Stimulated activated CD8-positive, alpha-beta memory T cell treated with anti-CD3 and anti-CD28 coated beads, Interleukin-15, amount 100 ng/mL, for 48 hours (primary cell): ENCODE measurements around the gene SAMD10.
"Not testable (repeated sequence)": the region's sequence is repeated elsewhere in the genome, so short reads cannot be mapped to it uniquely, and the experiment has no call there.

Experiments used
- DNase-seq, 2 donors: peaks; one replicate each; pipeline ENCODE4 v3.0.0-alpha.2; 2020; ENCODE audit warnings: low read depth in 2 of 2

SAMD10 gene

GRCh38 chr20:63968928-63969760 lies 10.3 kb downstream of the SAMD10 start:
- DNase-seq = no peak

- DNase-seq = no peak
Observed at GRCh38 chr20:63968136-63968927, 11.1 kb downstream of the SAMD10 start.

GRCh38 chr20:63967330-63968135 lies 11.9 kb downstream of the SAMD10 start:
- DNase-seq = no peak

GRCh38 chr20:63966944-63967322 lies 12.5 kb downstream of the SAMD10 start:
- DNase-seq = no peak

- no peak for DNase-seq
Observed at GRCh38 chr20:63966172-63966943, 13.1 kb downstream of the SAMD10 start.

- no peak for DNase-seq
Observed at GRCh38 chr20:63964412-63964811, 15.0 kb downstream of the SAMD10 start.

GRCh38 chr20:63963784-63964301 lies 15.6 kb downstream of the SAMD10 start:
- DNase-seq = no peak

- DNase-seq = no peak
Observed at GRCh38 chr20:63963348-63963741, 16.1 kb downstream of the SAMD10 start.

GRCh38 chr20:63962426-63963347 lies 16.8 kb downstream of the SAMD10 start:
- no peak for DNase-seq

GRCh38 chr20:63961664-63962425 lies 17.6 kb downstream of the SAMD10 start:
- no peak for DNase-seq

- DNase-seq = not testable (repeated sequence)
Observed at GRCh38 chr20:63960654-63961621, 18.5 kb downstream of the SAMD10 start.

- no peak for DNase-seq
Observed at GRCh38 chr20:63959699-63960075, 19.8 kb downstream of the SAMD10 start.

- no peak for DNase-seq
Observed at GRCh38 chr20:63958964-63959698, 20.3 kb downstream of the SAMD10 start.

- DNase-seq = no peak
Observed at GRCh38 chr20:63958471-63958870, 21.0 kb downstream of the SAMD10 start.

- DNase-seq = no peak
Observed at GRCh38 chr20:63957690-63958441, 21.6 kb downstream of the SAMD10 start.

- DNase-seq = peak; percentile 53 to 60
Observed at GRCh38 chr20:63957004-63957689, 22.3 kb downstream of the SAMD10 start.
